IPS DF 6.9 (cell line): ENCODE data around the gene UCK1.

Experiments used
- DNase-seq: peaks from one replicate; pipeline ENCODE4 v3.0.0-alpha.2; 2013; ENCODE audit warnings: low read depth, low spot score
- H3K27ac ChIP-seq: one replicate; pipeline ENCODE4 v1.5.1; 2013; ENCODE audit warnings: low read length, control low read depth
- H3K27me3 ChIP-seq: 2 replicates; pipeline ENCODE4 v1.6.1; 2013; ENCODE audit warnings: mild to moderate bottlenecking, low read length; ENCODE audit not compliant: control insufficient read depth, insufficient read depth
- H3K36me3 ChIP-seq: 2 replicates; pipeline ENCODE4 v1.6.1; 2013; ENCODE audit warnings: low read length; ENCODE audit not compliant: control insufficient read depth, insufficient read depth
- H3K4me1 ChIP-seq: 2 replicates; pipeline ENCODE4 v1.6.1; 2013; ENCODE audit warnings: low read length; ENCODE audit not compliant: control insufficient read depth, insufficient read depth
- H3K4me3 ChIP-seq: 2 replicates; pipeline ENCODE4 v1.5.1; 2013; ENCODE audit warnings: mild to moderate bottlenecking, low read length
- H3K9me3 ChIP-seq: 2 replicates; pipeline ENCODE4 v1.6.1; 2013; ENCODE audit warnings: low read length, inconsistent platforms; ENCODE audit not compliant: control insufficient read depth, insufficient read depth
- WGBS: extraction: QIAGEN DNeasy Blood & Tissue Kit; methylation state at CpG from one replicate; pipeline ENCODE4 v1.1.7; 2013; ENCODE audit warnings: mixed read lengths, missing lambda C conversion rate; ENCODE audit not compliant: insufficient read length, insufficient coverage; 5-methylcytosine and 5-hydroxymethylcytosine counted together

Gene UCK1

GRCh38 chr9:131484051-131484445 is 47.0 kb downstream of the UCK1 start:
- no peak overlapping the region for H3K4me3 ChIP-seq
- no CpG with 5 or more reads among the region's 7 CpGs for WGBS
- no peak for DNase-seq
- H3K9me3 ChIP-seq: no peaks in the 10 kb centered on the region
- H3K4me1 ChIP-seq: no peaks in the 10 kb centered on the region; the same call in 1 of the 2 replicates
- no peak overlapping the region for H3K27ac ChIP-seq
- H3K36me3 ChIP-seq: peaks cover 80% of the 10 kb centered on the region
- H3K27me3 ChIP-seq: no peaks in the 10 kb centered on the region

GRCh38 chr9:131483319-131484050 is 47.6 kb downstream of the UCK1 start:
- H3K4me1 ChIP-seq: no peaks in the 10 kb centered on the region; the same call in 1 of the 2 replicates
- no peak overlapping the region for H3K27ac ChIP-seq
- no peak for DNase-seq
- H3K36me3 ChIP-seq: peaks cover 81% of the 10 kb centered on the region
- no peaks in the 10 kb centered on the region for H3K9me3 ChIP-seq
- no peak overlapping the region for H3K4me3 ChIP-seq
- H3K27me3 ChIP-seq: no peaks in the 10 kb centered on the region
- WGBS: no CpG with 5 or more reads among the region's 9 CpGs

- H3K27ac ChIP-seq: no peak overlapping the region
- H3K4me3 ChIP-seq: no peak overlapping the region
- H3K27me3 ChIP-seq: no peaks in the 10 kb centered on the region
- no CpG with 5 or more reads among the region's 24 CpGs for WGBS
- no peak for DNase-seq
- H3K4me1 ChIP-seq: no peaks in the 10 kb centered on the region; the same call in 1 of the 2 replicates
- peaks cover 78% of the 10 kb centered on the region for H3K36me3 ChIP-seq
- H3K9me3 ChIP-seq: no peaks in the 10 kb centered on the region
These were observed 48.6 kb downstream of the UCK1 start for GRCh38 chr9:131482343-131483006.

- Histone ChIP-seq H3K4me1 (no peaks in the 10 kb centered on the region; the same call in 1 of the 2 replicates), H3K36me3 (peaks cover 76% of the 10 kb centered on the region), H3K9me3 (no peaks in the 10 kb centered on the region), H3K27ac (no peak overlapping the region), H3K27me3 (no peaks in the 10 kb centered on the region), H3K4me3 (no peak overlapping the region)
- DNase-seq: no peak
- no CpG with 5 or more reads among the region's 19 CpGs for WGBS
These were observed 49.4 kb downstream of the UCK1 start for GRCh38 chr9:131481441-131482342.

- Histone ChIP-seq H3K9me3 (no peaks in the 10 kb centered on the region), H3K4me1 (no peaks in the 10 kb centered on the region; the same call in 1 of the 2 replicates), H3K27ac (no peak overlapping the region), H3K36me3 (peaks cover 75% of the 10 kb centered on the region), H3K4me3 (no peak overlapping the region), H3K27me3 (no peaks in the 10 kb centered on the region)
- DNase-seq: no peak
- no CpG with 5 or more reads among the region's 1 CpG for WGBS
These were observed 50.8 kb downstream of the UCK1 start for GRCh38 chr9:131480258-131480657.

GRCh38 chr9:131478911-131479310 is 52.2 kb downstream of the UCK1 start:
- Histone ChIP-seq H3K36me3 (peaks cover 72% of the 10 kb centered on the region), H3K27me3 (no peaks in the 10 kb centered on the region), H3K27ac (no peak overlapping the region), H3K4me3 (no peak overlapping the region), H3K4me1 (no peaks in the 10 kb centered on the region), H3K9me3 (no peaks in the 10 kb centered on the region)
- no peak for DNase-seq
- no CpG with 5 or more reads among the region's 10 CpGs for WGBS

GRCh38 chr9:131478421-131478868 is 52.6 kb downstream of the UCK1 start:
- Histone ChIP-seq H3K27ac (no peak overlapping the region), H3K4me1 (no peaks in the 10 kb centered on the region), H3K27me3 (no peaks in the 10 kb centered on the region), H3K36me3 (peaks cover 72% of the 10 kb centered on the region), H3K9me3 (no peaks in the 10 kb centered on the region), H3K4me3 (no peak overlapping the region)
- WGBS: no CpG with 5 or more reads among the region's 12 CpGs
- peak; percentile 29 for DNase-seq

GRCh38 chr9:131477816-131478419 is 53.1 kb downstream of the UCK1 start:
- Histone ChIP-seq H3K36me3 (peaks cover 71% of the 10 kb centered on the region), H3K27me3 (no peaks in the 10 kb centered on the region), H3K4me1 (no peaks in the 10 kb centered on the region), H3K4me3 (no peak overlapping the region), H3K9me3 (no peaks in the 10 kb centered on the region), H3K27ac (no peak overlapping the region)
- no peak for DNase-seq
- WGBS: no CpG with 5 or more reads among the region's 19 CpGs

- Histone ChIP-seq H3K27ac (no peak overlapping the region), H3K4me1 (no peaks in the 10 kb centered on the region), H3K27me3 (no peaks in the 10 kb centered on the region), H3K9me3 (no peaks in the 10 kb centered on the region), H3K36me3 (peaks cover 66% of the 10 kb centered on the region), H3K4me3 (no peak overlapping the region)
- no peak for DNase-seq
- WGBS: no CpG with 5 or more reads among the region's 11 CpGs
These were observed 53.7 kb downstream of the UCK1 start for GRCh38 chr9:131477367-131477766.
